Calu3 (cell line): ENCODE measurements around the gene ATP8A2. TPM values are rescaled to one million over a fixed set of nuclear protein-coding genes. Genes with fewer than 3 reads are reported as not detected.

Source experiments
- BruUV-seq: library from RNA; stranded (reverse); fragments of 400-500 nt; replicated peaks from 2 replicates; lab custom pipeline; 2021; lab: Mats Ljungman, UMichigan
- CTCF ChIA-PET: fragments of 300-600 bp; sonication (Branson Sonifier 250); formaldehyde crosslinking; loops from one replicate; lab custom pipeline; 2022; ENCODE audit warnings: antibody characterized with exemption; lab: Charles Lee
- DNase-seq: peaks from one replicate; pipeline ENCODE4 v3.0.0; 2022
- H3K27ac Mint-ChIP-seq: one replicate; pipeline ENCODE4 v1.8.0; 2022; ENCODE audit warnings: mixed read lengths; ENCODE audit not compliant: unreplicated experiment
- H3K27me3 Mint-ChIP-seq: one replicate; pipeline ENCODE4 v1.8.0; 2022; ENCODE audit warnings: mixed read lengths; ENCODE audit not compliant: unreplicated experiment
- H3K36me3 Mint-ChIP-seq: one replicate; pipeline ENCODE4 v1.8.0; 2022; ENCODE audit warnings: mild to moderate bottlenecking, moderate library complexity, mixed read lengths; ENCODE audit not compliant: insufficient read depth, unreplicated experiment
- H3K4me1 Mint-ChIP-seq: one replicate; pipeline ENCODE4 v1.8.0; 2022; ENCODE audit warnings: mild to moderate bottlenecking, low read depth, mixed read lengths; ENCODE audit not compliant: unreplicated experiment
- H3K4me3 Mint-ChIP-seq: one replicate; pipeline ENCODE4 v1.8.0; 2022; ENCODE audit warnings: mild to moderate bottlenecking, low read depth, moderate library complexity, mixed read lengths; ENCODE audit not compliant: unreplicated experiment
- H3K9me3 Mint-ChIP-seq: one replicate; pipeline ENCODE4 v1.8.0; 2022; ENCODE audit warnings: low read depth, mixed read lengths; ENCODE audit not compliant: unreplicated experiment
- CTCF ChIP-seq: fragments of 200-600 bp; IDR thresholded peaks from one replicate; pipeline ENCODE4 v1.8.0; 2022; ENCODE audit warnings: antibody characterized with exemption; ENCODE audit not compliant: unreplicated experiment
- intact Hi-C: fragments of 100-400 bp; cut with micrococcal nuclease; formaldehyde crosslinking; loops from one replicate; pipeline ENCODE4 v1.10.0; 2022; ENCODE audit not compliant: unreplicated experiment
- total RNA-seq: library from RNA; stranded (reverse); gene quantifications from 2 replicates; pipeline ENCODE4 v1.2.3, GENCODE V29; 2022

Gene ATP8A2
- total RNA-seq, 1 experiment from 2014 or later: 0.05 TPM

GRCh38 chr13:25846222-25846984 is 474.6 kb downstream of the ATP8A2 start:
- Mint-ChIP-seq H3K27me3 (peaks cover 27% of the 10 kb centered on the region), H3K9me3 (no peaks in the 10 kb centered on the region), H3K27ac (no peak overlapping the region), H3K4me3 (no peak overlapping the region), H3K4me1 (no peaks in the 10 kb centered on the region), H3K36me3 (no peaks in the 10 kb centered on the region)
- intact Hi-C loops: no loop called here
- TF ChIP-seq CTCF: no peak
- DNase-seq: no peak
- BruUV-seq: no TSS peak
- CTCF ChIA-PET: no interaction called here

DNA sequence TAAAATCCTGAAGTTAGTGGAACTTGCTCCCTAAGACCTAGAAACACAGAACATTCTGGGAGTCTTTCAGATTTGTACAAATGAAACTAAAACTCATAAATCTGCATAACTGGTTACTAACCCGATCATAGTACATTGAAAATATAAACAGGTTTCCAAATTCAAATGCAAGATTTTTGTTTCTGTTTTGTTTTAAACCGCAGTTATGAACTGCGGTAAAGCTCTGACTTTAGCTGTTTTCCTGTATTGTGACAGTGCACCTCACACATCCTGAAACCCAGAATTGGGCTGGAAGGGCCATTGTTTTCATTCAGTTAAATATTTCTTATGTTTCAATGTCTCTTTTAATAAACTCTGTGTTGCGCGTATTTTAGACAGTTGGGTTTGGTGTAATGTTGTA is 475.4 kb downstream of the ATP8A2 start:
- Mint-ChIP-seq H3K27me3 (peaks cover 19% of the 10 kb centered on the region), H3K4me3 (no peak overlapping the region), H3K9me3 (no peaks in the 10 kb centered on the region), H3K27ac (no peak overlapping the region), H3K4me1 (no peaks in the 10 kb centered on the region), H3K36me3 (no peaks in the 10 kb centered on the region)
- no peak for TF ChIP-seq CTCF
- CTCF ChIA-PET: no interaction called here
- DNase-seq: no peak
- BruUV-seq: no TSS peak
- intact Hi-C loops: no loop called here

DNA sequence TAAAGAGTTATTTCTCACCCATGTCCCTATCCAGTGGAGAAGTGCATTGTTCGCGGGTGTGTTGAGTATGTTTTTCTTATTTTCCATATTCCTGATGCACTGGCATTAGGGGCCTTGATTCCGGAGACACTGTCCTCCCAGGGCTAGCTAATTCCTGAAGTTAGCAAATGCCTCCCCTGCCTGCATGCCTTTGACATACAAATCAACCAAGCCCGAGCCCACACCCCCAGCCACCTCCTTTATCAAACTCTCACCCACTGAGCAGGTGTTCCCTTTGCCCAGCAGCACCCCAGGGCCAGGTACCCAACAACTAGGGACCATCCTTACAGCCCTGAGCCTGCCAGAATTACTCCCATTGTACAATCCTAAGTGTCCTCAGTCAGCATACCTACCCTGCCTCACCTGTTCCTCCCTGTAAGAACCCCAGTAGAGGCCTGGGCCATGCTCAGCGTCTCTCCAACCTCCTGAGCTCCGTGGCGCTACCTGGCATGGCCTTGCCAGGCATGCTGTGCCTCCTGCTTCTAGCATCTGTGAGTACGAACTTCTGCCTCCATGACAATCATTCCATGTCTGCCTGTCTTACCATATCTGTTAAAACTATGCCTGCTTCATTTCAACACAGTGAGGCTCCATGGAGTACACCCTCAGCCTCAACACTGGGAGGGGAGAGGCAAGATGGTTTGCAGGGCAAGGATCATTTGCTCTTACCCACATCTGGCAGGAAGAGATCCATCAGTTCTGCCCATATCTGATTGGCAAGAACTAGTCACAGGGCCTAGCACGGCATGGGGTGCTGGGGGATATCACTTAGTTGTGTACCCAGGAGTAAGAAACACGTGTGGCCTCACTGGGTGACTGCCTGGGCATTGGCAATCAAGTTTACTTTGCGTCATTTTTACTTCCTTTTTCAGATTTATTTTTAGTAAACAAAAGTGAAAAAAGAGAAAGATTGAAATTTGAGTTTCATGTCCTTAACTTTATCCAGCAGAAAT is 476.2 kb downstream of the ATP8A2 start:
- no peak overlapping the region for H3K27ac Mint-ChIP-seq
- no peaks in the 10 kb centered on the region for H3K36me3 Mint-ChIP-seq
- H3K4me1 Mint-ChIP-seq: no peaks in the 10 kb centered on the region
- H3K4me3 Mint-ChIP-seq: no peak overlapping the region
- H3K27me3 Mint-ChIP-seq: peaks cover 12% of the 10 kb centered on the region
- DNase-seq: no peak
- BruUV-seq: no TSS peak
- no peaks in the 10 kb centered on the region for H3K9me3 Mint-ChIP-seq
- TF ChIP-seq CTCF: no peak
- intact Hi-C loops: no loop called here
- CTCF ChIA-PET: no interaction called here

- no peaks in the 10 kb centered on the region for H3K9me3 Mint-ChIP-seq
- no peaks in the 10 kb centered on the region for H3K36me3 Mint-ChIP-seq
- no peaks in the 10 kb centered on the region for H3K4me1 Mint-ChIP-seq
- no TSS peak for BruUV-seq
- CTCF ChIA-PET: no interaction called here
- H3K27ac Mint-ChIP-seq: no peak overlapping the region
- H3K27me3 Mint-ChIP-seq: peaks cover under 1% of the 10 kb centered on the region
- intact Hi-C loops: no loop called here
- H3K4me3 Mint-ChIP-seq: no peak overlapping the region
- no peak for DNase-seq
- no peak for TF ChIP-seq CTCF
Observed at GRCh38 chr13:25848812-25849745, 477.3 kb downstream of the ATP8A2 start.
